Cardiac muscle cell (in vitro differentiated cells and primary cell): Measurements from ENCODE around the gene POLA2. TPM values are rescaled to one million over a fixed set of nuclear protein-coding genes. Genes with fewer than 3 reads are reported as not detected.
"Not testable (repeated sequence)": the region's sequence is repeated elsewhere in the genome, so short reads cannot be mapped to it uniquely, and the experiment has no call there.

ENCODE experiments used
- DNase-seq, 2 donors: peaks; one replicate each; pipeline versions ENCODE4 v3.0.0 to v3.0.0-alpha.2; 2010 to 2017; ENCODE audit warnings: low read depth in 1 of 2, low spot score in 1 of 2
- H3K27ac ChIP-seq: fragments of 200-600 bp; sonication (generic); 2 replicates; pipeline ENCODE4 v1.5.1; 2016
- H3K27me3 ChIP-seq: fragments of 200-600 bp; sonication (generic); 2 replicates; pipeline ENCODE4 v1.6.0; 2016; ENCODE audit warnings: control low read depth
- H3K36me3 ChIP-seq: fragments of 200-600 bp; sonication (generic); 2 replicates; pipeline ENCODE4 v1.5.1; 2016; ENCODE audit warnings: control low read depth
- H3K4me1 ChIP-seq: fragments of 200-600 bp; sonication (generic); 2 replicates; pipeline ENCODE4 v1.8.1; 2017; ENCODE audit warnings: low read depth, mild to moderate bottlenecking, mixed run types
- H3K4me3 ChIP-seq: fragments of 200-600 bp; sonication (generic); 2 replicates; pipeline ENCODE4 v1.5.1; 2016; ENCODE audit warnings: mild to moderate bottlenecking
- H3K9me3 ChIP-seq: fragments of 200-600 bp; sonication (generic); 2 replicates; pipeline ENCODE4 v1.5.1; 2017; ENCODE audit warnings: low read depth, mild to moderate bottlenecking, control low read depth
- CTCF ChIP-seq: IDR thresholded peaks from 2 replicates; pipeline ENCODE4 v1.5.1; 2012; ENCODE audit warnings: low read depth, mild to moderate bottlenecking, low read length
- polyA plus RNA-seq: library from polyadenylated mRNA; unstranded; fragments of >200 nt; fragmentation: Nextera tagmentation; extraction: Ambion mirVana; gene quantifications from 2 replicates; pipeline ENCODE4 v1.2.1, GENCODE V29; 2016
- total RNA-seq: library from RNA; depleted of rRNA; stranded (reverse); fragments of >200 nt; gene quantifications from 2 replicates; pipeline ENCODE4 v1.2.3, GENCODE V29; 2016

POLA2 gene
- total and polyA plus RNA-seq, 2 experiments from 2014 or later, result 20.3 to 31.7 TPM

GRCh38 chr11:65323813-65324212 lies 62.1 kb downstream of the POLA2 start:
- no peak for DNase-seq
- Histone ChIP-seq H3K36me3 (no peaks in the 10 kb centered on the region), H3K27me3 (no peaks in the 10 kb centered on the region), H3K9me3 (no peaks in the 10 kb centered on the region), H3K4me3 (no peak overlapping the region), H3K27ac (no peak overlapping the region), H3K4me1 (no peaks in the 10 kb centered on the region)
- no peak for TF ChIP-seq CTCF

GRCh38 chr11:65325435-65325834 lies 63.7 kb downstream of the POLA2 start:
- H3K4me1 ChIP-seq, result no peaks in the 10 kb centered on the region
- H3K27ac ChIP-seq, result no peak overlapping the region
- no peak for DNase-seq
- TF ChIP-seq CTCF, result no peak
- H3K4me3 ChIP-seq, result no peak overlapping the region
- H3K36me3 ChIP-seq, result no peaks in the 10 kb centered on the region
- H3K27me3 ChIP-seq, result no peaks in the 10 kb centered on the region
- no peaks in the 10 kb centered on the region for H3K9me3 ChIP-seq

GRCh38 chr11:65327021-65327420 lies 65.3 kb downstream of the POLA2 start:
- DNase-seq, result no peak
- Histone ChIP-seq H3K27me3 (no peaks in the 10 kb centered on the region), H3K36me3 (no peaks in the 10 kb centered on the region), H3K4me1 (no peaks in the 10 kb centered on the region), H3K9me3 (no peaks in the 10 kb centered on the region), H3K27ac (no peak overlapping the region), H3K4me3 (no peak overlapping the region)
- TF ChIP-seq CTCF, result no peak

DNA sequence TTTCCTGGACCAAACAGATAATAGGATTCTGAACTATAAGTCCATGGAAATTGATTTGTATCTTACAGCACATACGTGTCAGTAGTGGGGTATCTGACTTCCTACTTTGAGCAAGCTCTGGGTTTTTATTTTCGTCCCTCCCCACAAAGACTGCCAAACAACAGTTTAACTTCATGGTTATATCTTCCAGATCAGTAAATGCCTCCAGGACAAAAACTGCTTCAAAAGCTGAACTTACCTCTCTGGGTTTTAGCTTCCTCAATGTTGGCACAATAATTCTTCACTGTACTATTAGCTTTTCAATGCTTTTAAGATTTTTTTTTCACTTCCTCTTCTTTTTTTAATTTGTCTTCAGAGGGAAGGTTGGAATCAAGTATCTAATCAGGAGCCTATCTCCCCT lies 67.7 kb downstream of the POLA2 start:
- no peak for TF ChIP-seq CTCF
- no peaks in the 10 kb centered on the region for H3K36me3 ChIP-seq
- H3K4me3 ChIP-seq, result no peak overlapping the region
- no peak for DNase-seq
- H3K27me3 ChIP-seq, result no peaks in the 10 kb centered on the region
- H3K27ac ChIP-seq, result no peak overlapping the region
- H3K9me3 ChIP-seq, result no peaks in the 10 kb centered on the region
- no peaks in the 10 kb centered on the region for H3K4me1 ChIP-seq

DNA sequence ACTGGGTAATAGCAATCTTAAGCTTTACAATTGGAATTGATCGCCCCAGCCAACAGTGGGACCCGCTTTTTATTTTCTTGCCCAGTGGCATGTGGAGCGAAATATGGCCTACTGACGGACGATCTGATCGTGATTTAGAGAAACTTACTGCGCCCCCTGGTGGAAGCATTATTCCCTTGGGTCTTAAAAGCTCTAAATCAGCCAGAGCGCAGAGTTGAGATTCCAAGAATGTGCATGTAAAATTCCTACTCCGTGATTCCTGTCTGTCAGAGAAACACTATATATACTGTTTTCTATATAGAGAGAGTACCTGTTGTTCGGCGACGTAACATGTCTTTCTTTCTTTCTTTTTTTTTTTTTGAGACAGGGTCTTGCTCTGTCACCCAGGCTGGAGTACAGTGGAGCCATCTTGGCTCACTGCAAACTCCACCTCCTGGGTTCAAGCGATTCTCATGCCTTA lies 68.2 kb downstream of the POLA2 start:
- H3K36me3 ChIP-seq, result no peaks in the 10 kb centered on the region
- no peak overlapping the region for H3K4me3 ChIP-seq
- no peaks in the 10 kb centered on the region for H3K9me3 ChIP-seq
- peak; percentile 95 to 99 for DNase-seq
- H3K27ac ChIP-seq, result no peak overlapping the region
- no peaks in the 10 kb centered on the region for H3K27me3 ChIP-seq
- TF ChIP-seq CTCF, result peak; percentile 75
- H3K4me1 ChIP-seq, result no peaks in the 10 kb centered on the region

GRCh38 chr11:65330544-65330943 lies 68.8 kb downstream of the POLA2 start:
- TF ChIP-seq CTCF, result no peak
- Histone ChIP-seq H3K9me3 (no peaks in the 10 kb centered on the region), H3K27ac (no peak overlapping the region), H3K36me3 (no peaks in the 10 kb centered on the region), H3K27me3 (no peaks in the 10 kb centered on the region), H3K4me1 (no peaks in the 10 kb centered on the region), H3K4me3 (no peak overlapping the region)
- DNase-seq, result no peak

DNA sequence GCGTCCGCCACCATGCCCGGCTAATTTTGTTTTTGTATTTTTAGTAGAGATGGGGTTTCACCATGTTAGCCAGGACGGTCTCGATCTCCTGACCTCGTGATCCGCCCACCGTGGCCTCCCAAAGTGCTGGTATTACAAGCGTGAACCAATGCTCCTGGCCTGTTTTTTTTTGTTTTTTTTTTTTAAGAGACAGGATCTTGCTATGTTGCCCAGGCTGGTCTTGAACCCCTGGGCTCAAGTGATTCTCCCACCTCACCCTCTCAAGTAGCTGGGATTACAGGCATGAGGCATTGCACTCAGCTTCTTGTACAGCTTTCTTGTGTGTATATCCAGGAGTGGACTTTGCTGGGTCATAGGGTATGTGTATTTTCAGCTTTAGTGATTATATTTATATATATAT lies 70.8 kb downstream of the POLA2 start:
- DNase-seq, result not testable (repeated sequence)

More for the DNA sequence above, 70.8 kb downstream of the POLA2 start:
- H3K4me3 ChIP-seq, H3K27me3 ChIP-seq, H3K4me1 ChIP-seq, H3K36me3 ChIP-seq, H3K27ac ChIP-seq, H3K9me3 ChIP-seq: not testable (repeated sequence)
